Measurements from ENCODE around the gene ZNF286A. TPM values are rescaled to one million over a fixed set of nuclear protein-coding genes. Genes with fewer than 3 reads are reported as not detected.
"Not testable (repeated sequence)": the region's sequence is repeated elsewhere in the genome, so short reads cannot be mapped to it uniquely, and the experiment has no call there.

The ZNF286A gene
- total and polyA plus RNA-seq, 7 donors, result 6.0 to 25.7 (median 14.4) TPM

DNA sequence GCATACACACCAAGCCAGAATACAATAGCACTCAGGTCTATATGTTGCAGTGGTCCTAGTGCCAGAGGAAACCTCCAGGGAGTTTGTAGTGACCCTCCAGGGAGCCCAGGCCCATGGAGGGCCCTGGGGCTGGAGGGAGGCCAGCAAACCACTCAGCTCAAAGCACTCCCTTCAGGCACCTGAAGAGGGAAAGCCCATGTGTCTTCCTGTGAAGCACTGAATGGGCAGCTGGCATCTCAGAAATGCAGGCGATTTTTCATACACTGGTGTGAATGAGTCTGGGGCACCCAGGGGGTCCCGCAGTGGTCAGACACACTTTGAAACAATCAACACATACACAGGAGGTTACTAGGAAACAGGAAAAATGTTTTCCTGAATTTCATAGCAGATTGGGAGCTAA is 45.3 kb downstream of the ZNF286A start:
- H3K4me1 ChIP-seq, result no peaks in the 10 kb centered on the region
- no peak overlapping the region for H3K4me3 ChIP-seq
- H3K27ac ChIP-seq, result no peak overlapping the region
- H3K27me3 ChIP-seq, result peaks cover 0 to 5% (median 0%) of the 10 kb centered on the region in 3 donors
- 84 to 85% methylated on average over 2 of the region's 2 CpGs for WGBS, 2 donors
- no peaks in the 10 kb centered on the region for H3K9me3 ChIP-seq
- intact Hi-C loops (cut with DNase I), result no loop called here
- no peaks in the 10 kb centered on the region for H3K36me3 ChIP-seq
- DNase-seq, result no peak
- TF ChIP-seq POLR2AphosphoS5 (IDR thresholded peaks at IDR 0.05) (no peak), POLR2A (IDR thresholded peaks at IDR 0.05) (no peak), CTCF (IDR thresholded peaks at IDR 0.05) (no peak), EP300 (IDR thresholded peaks at IDR 0.05) (no peak)

DNA sequence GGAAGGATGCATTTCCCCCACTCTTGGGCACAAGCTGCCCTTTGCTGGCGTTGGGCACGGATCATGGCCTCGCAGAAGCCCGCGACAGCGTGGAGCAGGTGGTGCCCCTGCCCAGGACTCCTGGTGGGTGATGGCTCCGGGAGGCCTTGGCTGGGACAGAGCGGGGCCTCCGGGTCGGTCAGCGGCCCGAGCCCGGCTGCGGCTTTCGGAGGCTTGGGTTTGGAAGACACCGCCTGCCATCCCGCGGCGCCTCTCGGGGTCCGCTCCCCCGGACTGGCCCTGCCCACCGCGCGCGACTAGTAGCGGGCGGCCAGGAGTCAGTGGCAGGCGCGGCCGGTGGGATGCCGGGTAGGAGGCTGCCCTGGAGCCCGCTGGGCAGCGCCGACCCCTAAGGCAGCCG is 49.9 kb downstream of the ZNF286A start:
- H3K4me3 ChIP-seq; H3K9me3 ChIP-seq; H3K27ac ChIP-seq; H3K4me1 ChIP-seq; intact Hi-C loops (cut with DNase I); H3K27me3 ChIP-seq; DNase-seq; H3K36me3 ChIP-seq: not testable (repeated sequence)
- 34 to 48% methylated on average over 31 to 36 of the region's 36 CpGs for WGBS, 2 donors

GRCh38 chr17:15768865-15769533 is 69.4 kb downstream of the ZNF286A start:
- Histone ChIP-seq H3K27ac (peak overlapping the region in 3 of 4 donors; percentile 56 to 68 (median 65)), H3K4me1 (peaks cover 0 to 16% (median 0%) of the 10 kb centered on the region in 4 donors)
- DNase-seq, result peak; percentile 70
- H3K4me3 ChIP-seq; H3K27me3 ChIP-seq; H3K36me3 ChIP-seq; intact Hi-C loops (cut with DNase I); H3K9me3 ChIP-seq: not testable (repeated sequence)
- TF ChIP-seq POLR2AphosphoS5 (IDR thresholded peaks at IDR 0.05), result peak; percentile 8 to 72 (median 48)
- WGBS, 2 donors, result 60 to 79% methylated on average over 9 of the region's 14 CpGs

Small RNA genes lying within 50 kb of the gene (small RNA-seq; reads per million reads assigned to genes)
- gene ZNF29P, result 0 reads per million in 3 donors

Other genes starting within 250 kb of the ZNF286A start
- 1 to 10 TPM in 3 of 4 donors, not detected in 1; 2.5 to 5.0 (median 3.8) TPM for gene CDRT4, start 232.1 kb upstream of the ZNF286A start, total RNA-seq
- 1 to 10 TPM; 1.8 to 6.6 (median 3.5) TPM for gene CDRT4, start 232.1 kb upstream of the ZNF286A start, polyA plus RNA-seq
- 10 to 100 TPM in 3 of 4 donors, 1 to 10 TPM in 1; 8.2 to 18.1 (median 13.4) TPM for gene TVP23C, start 136.3 kb upstream of the ZNF286A start, total RNA-seq
- gene TVP23C, start 136.3 kb upstream of the ZNF286A start, polyA plus RNA-seq, result 1 to 10 TPM in 2 of 3 donors, not detected in 1; 1.4 to 6.2 TPM
- gene FBXW10B, start 80.0 kb upstream of the ZNF286A start, total RNA-seq, result under 1 TPM in 1 of 4 donors, not detected in 3; 0.55 TPM
- 1 to 10 TPM in 1 of 3 donors, not detected in 2; 1.0 TPM for gene FBXW10B, start 80.0 kb upstream of the ZNF286A start, polyA plus RNA-seq
- 10 to 100 TPM in 3 of 4 donors, 1 to 10 TPM in 1; 8.8 to 24.6 (median 17.4) TPM for gene TRIM16, start 15.4 kb upstream of the ZNF286A start, total RNA-seq
- gene TRIM16, start 15.4 kb upstream of the ZNF286A start, polyA plus RNA-seq, result 10 to 100 TPM; 13.6 to 16.2 (median 14.4) TPM
- 1 to 10 TPM in 1 of 4 donors, under 1 TPM in 1, not detected in 2; 0.66 to 1.1 TPM for gene TBC1D26, start 32.5 kb downstream of the ZNF286A start, total RNA-seq
- gene TBC1D26, start 32.5 kb downstream of the ZNF286A start, polyA plus RNA-seq, result under 1 TPM in 1 of 3 donors, not detected in 2; 0.10 TPM
- 1 to 10 TPM; 2.2 to 5.4 (median 3.9) TPM for gene ADORA2B, start 245.4 kb downstream of the ZNF286A start, total RNA-seq
- 10 to 100 TPM in 2 of 3 donors, 1 to 10 TPM in 1; 9.9 to 21.4 (median 12.0) TPM for gene ADORA2B, start 245.4 kb downstream of the ZNF286A start, polyA plus RNA-seq